ENCODE data around the gene FBXO39. TPM values are rescaled to one million over a fixed set of nuclear protein-coding genes. Genes with fewer than 3 reads are reported as not detected.

The FBXO39 gene
- total RNA-seq, 2 experiments from 2014 or later = not detected

- peak; percentile 73 for DNase-seq
- Mint-ChIP-seq H3K36me3 (ENCODE audit: low read depth) (no peaks in the 10 kb centered on the region), H3K9me3 (no peaks in the 10 kb centered on the region), H3K4me1 (ENCODE audit: low read depth) (peaks cover 11% of the 10 kb centered on the region), H3K4me3 (peak within 1 kb of the TSS; percentile 67), H3K27ac (no peak within 1 kb of the TSS), H3K27me3 (ENCODE audit: low read depth) (peaks cover 36% of the 10 kb centered on the region)
- intact Hi-C loops (cut with micrococcal nuclease) = no loop called here
- CTCF ChIA-PET = interaction anchor here (1.0 to 2.0 kb wide), 2 partner anchors 11 to 80 kb away, joined by 3 to 8 read pairs; no protein-coding TSS in a partner anchor
Measured at GRCh38 chr17:6831661-6832263, 55.7 kb downstream of the FBXO39 start, which contains the start of gene TEKT1. TEKT1 (minus strand) TSS chr17:6831729; CDS start chr17:6830376, 1,353 bp downstream.

Other genes with a start within 250 kb of the FBXO39 start
- under 1 TPM; 0.38 to 0.67 TPM for gene PITPNM3, start 219.7 kb upstream of the FBXO39 start, total RNA-seq
- 1 to 10 TPM; 7.7 to 8.1 TPM for gene KIAA0753, start 135.5 kb upstream of the FBXO39 start, total RNA-seq
- gene TXNDC17, start 135.2 kb upstream of the FBXO39 start, total RNA-seq = 10 to 100 TPM; 71.4 to 85.8 TPM
- gene MED31, start 124.6 kb upstream of the FBXO39 start, total RNA-seq = 10 to 100 TPM; 21.7 to 22.5 TPM
- gene C17orf100, start 124.5 kb upstream of the FBXO39 start, total RNA-seq = 1 to 10 TPM in 1 of 2 experiments, under 1 TPM in 1; 0.99 to 1.2 TPM
- not detected for gene SLC13A5, start 62.8 kb upstream of the FBXO39 start, total RNA-seq
- 10 to 100 TPM; 15.0 to 19.0 TPM for gene XAF1, start 20.2 kb upstream of the FBXO39 start, total RNA-seq
- gene TEKT1, start 55.5 kb downstream of the FBXO39 start, total RNA-seq = not detected
- not detected for gene ALOX12, start 219.8 kb downstream of the FBXO39 start, total RNA-seq
- gene RNASEK, start 236.4 kb downstream of the FBXO39 start, total RNA-seq = 100 to 1,000 TPM; 120 to 130 TPM
- under 1 TPM; 0.62 to 0.74 TPM for gene BCL6B, start 246.8 kb downstream of the FBXO39 start, total RNA-seq

Data from activated naive CD4-positive, alpha-beta T cell treated with anti-CD3 and anti-CD28 coated beads for 36 hours (primary cell).